GM23338 (cell line): ENCODE data around the gene PTAR1. TPM values are rescaled to one million over a fixed set of nuclear protein-coding genes. Genes with fewer than 3 reads are reported as not detected.

Experiments used
- ATAC-seq: fragments of 200-7000 bp; cut with Tn5 transposase; 3 replicates; pipeline ENCODE4 v1.9.1; 2020
- DNase-seq: peaks from one replicate; pipeline ENCODE4 v3.0.0-alpha.2; 2015; ENCODE audit warnings: low spot score
- H2AFZ ChIP-seq: fragments of 200-600 bp; sonication (generic); 2 replicates; pipeline ENCODE4 v1.8.0; 2016; ENCODE audit warnings: antibody characterized with exemption, mild to moderate bottlenecking, moderate library complexity
- H3F3A ChIP-seq: fragments of 200-600 bp; sonication (generic); replicated peaks from 2 replicates; pipeline ENCODE4 v1.8.0; 2017; ENCODE audit warnings: antibody characterized with exemption, mixed run types, low read depth
- H3K27ac ChIP-seq: fragments of 200-600 bp; sonication (generic); 2 replicates; pipeline ENCODE4 v1.6.1; 2016; ENCODE audit warnings: low read depth
- H3K27me3 ChIP-seq: fragments of 200-600 bp; sonication (generic); 2 replicates; pipeline ENCODE4 v1.8.0; 2016; ENCODE audit warnings: mild to moderate bottlenecking, mixed run types, moderate library complexity; ENCODE audit not compliant: insufficient read depth
- H3K36me3 ChIP-seq: fragments of 200-600 bp; sonication (generic); 2 replicates; pipeline ENCODE4 v1.8.0; 2016; ENCODE audit warnings: mild to moderate bottlenecking; ENCODE audit not compliant: insufficient read depth
- H3K4me1 ChIP-seq: fragments of 200-600 bp; sonication (generic); 2 replicates; pipeline ENCODE4 v1.8.0; 2016; ENCODE audit warnings: mild to moderate bottlenecking, moderate library complexity; ENCODE audit not compliant: insufficient read depth
- H3K4me2 ChIP-seq: fragments of 200-600 bp; sonication (generic); 2 replicates; pipeline ENCODE4 v1.7.1; 2017; ENCODE audit warnings: mixed run types
- H3K4me3 ChIP-seq: fragments of 200-600 bp; sonication (generic); 2 replicates; pipeline ENCODE4 v1.6.1; 2016; ENCODE audit warnings: mixed run types
- H3K79me2 ChIP-seq: fragments of 200-600 bp; sonication (generic); replicated peaks from 2 replicates; pipeline ENCODE4 v1.8.0; 2017; ENCODE audit warnings: mild to moderate bottlenecking; ENCODE audit not compliant: insufficient read depth
- H3K9me2 ChIP-seq: fragments of 200-600 bp; sonication (generic); 2 replicates; pipeline ENCODE4 v1.8.0; 2017; ENCODE audit not compliant: insufficient read depth
- H4K20me1 ChIP-seq: fragments of 200-600 bp; sonication (generic); replicated peaks from 2 replicates; pipeline ENCODE4 v1.8.0; 2017; ENCODE audit warnings: mild to moderate bottlenecking; ENCODE audit not compliant: insufficient read depth
- H3K27ac Mint-ChIP-seq: 2 replicates; pipeline ENCODE4 v1.8.0; 2020; ENCODE audit warnings: inconsistent platforms, mild to moderate bottlenecking, moderate library complexity, mixed read lengths
- H3K27me3 Mint-ChIP-seq: 3 replicates; pipeline ENCODE4 v1.8.0; 2022; ENCODE audit warnings: low read depth, mild to moderate bottlenecking, moderate library complexity, mixed read lengths, inconsistent platforms; ENCODE audit not compliant: insufficient read depth, poor library complexity
- H3K36me3 Mint-ChIP-seq: 3 replicates; pipeline ENCODE4 v1.8.0; 2021; ENCODE audit warnings: low read depth, mild to moderate bottlenecking, inconsistent platforms, moderate library complexity, mixed read lengths
- H3K4me1 Mint-ChIP-seq: 3 replicates; pipeline ENCODE4 v1.8.0; 2020; ENCODE audit warnings: mild to moderate bottlenecking, inconsistent platforms, mixed read lengths
- H3K4me3 Mint-ChIP-seq: 3 replicates; pipeline ENCODE4 v1.8.0; 2021; ENCODE audit warnings: moderate library complexity, mild to moderate bottlenecking, inconsistent platforms, mixed read lengths
- H3K9me3 Mint-ChIP-seq: 3 replicates; pipeline ENCODE4 v1.8.0; 2020; ENCODE audit warnings: moderate library complexity, mild to moderate bottlenecking, inconsistent platforms, mixed read lengths
- CTCF ChIP-seq, 2 experiments: fragments of 200-600 bp in 1 of 2; sonication (generic) in 1 of 2; conservative IDR thresholded peaks; 2 replicates each; pipeline versions ENCODE4 v1.5.1 to v1.6.1; 2016 to 2017; ENCODE audit warnings: antibody characterized with exemption in 2 of 2, low read depth in 2 of 2, mild to moderate bottlenecking in 2 of 2, moderate library complexity in 1 of 2
- EZH2 ChIP-seq: fragments of 200-600 bp; sonication (generic); IDR thresholded peaks from one replicate; pipeline ENCODE4 v1.8.0; 2017; ENCODE audit warnings: antibody characterized with exemption, mild to moderate bottlenecking, low read depth; ENCODE audit not compliant: unreplicated experiment
- EZH2phosphoT487 ChIP-seq: fragments of 200-600 bp; sonication (generic); IDR thresholded peaks from one replicate; pipeline ENCODE4 v1.8.1; 2018; ENCODE audit warnings: antibody characterized with exemption; ENCODE audit not compliant: unreplicated experiment
- JUNB ChIP-seq: IDR thresholded peaks from one replicate; pipeline ENCODE4 v1.6.1; 2016; ENCODE audit warnings: antibody characterized with exemption; ENCODE audit not compliant: unreplicated experiment
- NANOG ChIP-seq: IDR thresholded peaks from 2 replicates; pipeline ENCODE4 v1.6.1; 2016; ENCODE audit warnings: antibody characterized with exemption, borderline replicate concordance
- REST ChIP-seq: IDR thresholded peaks from one replicate; pipeline ENCODE4 v1.6.1; 2018; ENCODE audit warnings: antibody characterized with exemption; ENCODE audit not compliant: unreplicated experiment
- STAT1 ChIP-seq: IDR thresholded peaks from one replicate; pipeline ENCODE4 v1.6.1; 2016; ENCODE audit warnings: antibody characterized with exemption; ENCODE audit not compliant: unreplicated experiment
- ZNF114 ChIP-seq: fragments of 250-450 bp; sonication (Bioruptor Pico); IDR thresholded peaks from 2 replicates; pipeline ENCODE4 v1.5.0; 2020; ENCODE audit warnings: mild to moderate bottlenecking, moderate library complexity
- ZNF331 ChIP-seq: fragments of 250-450 bp; sonication (Bioruptor Pico); IDR thresholded peaks from 2 replicates; pipeline ENCODE4 v1.5.0; 2020; ENCODE audit warnings: low read depth, mild to moderate bottlenecking, moderate library complexity
- polyA plus RNA-seq: library from polyadenylated mRNA; unstranded; fragments of >200 nt; fragmentation: Nextera tagmentation; extraction: Ambion mirVana; gene quantifications from 2 replicates; pipeline ENCODE4 v1.2.1, GENCODE V29; 2016
- total RNA-seq: library from RNA; depleted of rRNA; stranded (reverse); fragments of >200 nt; shearing (Covaris generic); gene quantifications from 2 replicates; pipeline ENCODE4 v1.2.3, GENCODE V29; 2014; rRNA removed

The PTAR1 gene
- total and polyA plus RNA-seq, 2 experiments from 2014 or later: 35.2 to 219 TPM

- no peaks in the 10 kb centered on the region for H3K9me3 Mint-ChIP-seq
Measured at GRCh38 chr9:69660304-69660703, 99.5 kb downstream of the PTAR1 start.

More at GRCh38 chr9:69660304-69660703, 99.5 kb downstream of the PTAR1 start:
- TF ChIP-seq STAT1 (no peak), EZH2 (no peak), JUNB (no peak), CTCF (conservative IDR thresholded peaks at IDR 0.05; ENCODE audit: low read depth in 2 of 2) (no peak), EZH2phosphoT487 (no peak), ZNF331 (CRISPR knock-in tag) (no peak), ZNF114 (CRISPR knock-in tag) (no peak), NANOG (no peak), REST (no peak)
- no peak overlapping the region for H3K27ac ChIP-seq
- ATAC-seq (no peak), DNase-seq (no peak)
- H3K36me3 ChIP-seq: no peaks in the 10 kb centered on the region
- H3K79me2 ChIP-seq: no peaks in the 10 kb centered on the region
- no peak overlapping the region for H3K4me2 ChIP-seq
- H3K27me3 ChIP-seq: no peaks in the 10 kb centered on the region
- H2AFZ ChIP-seq: no peak overlapping the region
- no peak overlapping the region for H3K4me3 ChIP-seq
- H3K4me3 Mint-ChIP-seq: no peak overlapping the region
- no peak overlapping the region for H3K27ac Mint-ChIP-seq
- H3K4me1 ChIP-seq: peaks cover 17% of the 10 kb centered on the region
- no peaks in the 10 kb centered on the region for H3K36me3 Mint-ChIP-seq
- H3F3A ChIP-seq: no peaks in the 10 kb centered on the region
- H4K20me1 ChIP-seq: no peaks in the 10 kb centered on the region; the same call in 1 of the 2 replicates
- H3K9me2 ChIP-seq: no peaks in the 10 kb centered on the region
- H3K27me3 Mint-ChIP-seq: no peaks in the 10 kb centered on the region
- H3K4me1 Mint-ChIP-seq: peaks cover 21% of the 10 kb centered on the region

Other genes with a start within 250 kb of the PTAR1 start
- 0.58 and 1.0 TPM in 2 replicates for gene APBA1, start 87.6 kb downstream of the PTAR1 start, total RNA-seq
- 0.26 TPM in 2 replicates for gene APBA1, start 87.6 kb downstream of the PTAR1 start, polyA plus RNA-seq
- 48.6 and 69.1 TPM in 2 replicates for gene CFAP95, start 60.8 kb upstream of the PTAR1 start, total RNA-seq
- 82.5 and 88.6 TPM in 2 replicates for gene CFAP95, start 60.8 kb upstream of the PTAR1 start, polyA plus RNA-seq